ENCODE results near the gene A2M. TPM values are rescaled to one million over a fixed set of nuclear protein-coding genes. Genes with fewer than 3 reads are reported as not detected.

Gene A2M
- total and polyA plus RNA-seq, 2 of the 13 experiments (the other 11 are each of a cell fraction or from before 2014, with no cell fraction given): 2,807 to 6,551 TPM

DNA sequence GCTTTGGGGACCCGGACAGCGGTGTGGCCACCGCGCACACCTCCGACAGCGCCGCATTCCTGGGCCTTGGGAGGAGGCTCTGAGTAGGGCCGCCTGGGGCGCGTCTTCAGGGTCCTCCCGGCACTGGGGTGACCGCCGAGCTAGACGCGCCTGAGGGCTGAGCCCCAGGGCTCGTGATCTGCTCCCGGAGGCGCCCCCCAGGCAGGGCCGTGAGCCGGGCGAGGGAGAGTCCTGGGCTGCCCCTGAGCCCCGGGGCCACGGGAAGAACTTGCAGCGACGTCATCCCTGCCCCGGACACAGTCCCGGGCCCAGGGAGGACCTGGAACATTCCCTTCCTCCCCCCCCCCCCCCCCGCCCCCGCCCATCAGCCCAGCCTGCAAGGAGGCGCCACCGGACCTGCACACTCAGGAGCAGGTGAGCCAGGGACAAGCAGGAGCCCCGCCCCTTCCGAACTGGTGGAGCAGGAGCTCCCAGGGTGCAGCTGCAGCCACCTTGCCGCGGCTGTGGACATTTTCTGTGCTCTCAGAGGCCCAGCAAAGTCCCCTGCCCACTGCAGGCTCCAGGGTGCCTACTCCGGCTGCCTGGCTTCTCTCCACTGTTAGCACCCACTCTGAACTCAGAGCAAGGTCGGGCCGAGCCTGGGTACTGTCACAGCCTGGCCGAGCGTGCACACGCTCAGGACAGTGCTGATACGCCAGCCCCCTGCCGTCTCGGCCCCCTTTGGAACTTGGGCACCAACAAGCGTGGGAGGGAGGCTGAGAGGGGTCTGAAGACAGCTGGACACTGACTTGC lies 50.7 kb downstream of the A2M start (continued):
- TF ChIP-seq, protein P1, sequence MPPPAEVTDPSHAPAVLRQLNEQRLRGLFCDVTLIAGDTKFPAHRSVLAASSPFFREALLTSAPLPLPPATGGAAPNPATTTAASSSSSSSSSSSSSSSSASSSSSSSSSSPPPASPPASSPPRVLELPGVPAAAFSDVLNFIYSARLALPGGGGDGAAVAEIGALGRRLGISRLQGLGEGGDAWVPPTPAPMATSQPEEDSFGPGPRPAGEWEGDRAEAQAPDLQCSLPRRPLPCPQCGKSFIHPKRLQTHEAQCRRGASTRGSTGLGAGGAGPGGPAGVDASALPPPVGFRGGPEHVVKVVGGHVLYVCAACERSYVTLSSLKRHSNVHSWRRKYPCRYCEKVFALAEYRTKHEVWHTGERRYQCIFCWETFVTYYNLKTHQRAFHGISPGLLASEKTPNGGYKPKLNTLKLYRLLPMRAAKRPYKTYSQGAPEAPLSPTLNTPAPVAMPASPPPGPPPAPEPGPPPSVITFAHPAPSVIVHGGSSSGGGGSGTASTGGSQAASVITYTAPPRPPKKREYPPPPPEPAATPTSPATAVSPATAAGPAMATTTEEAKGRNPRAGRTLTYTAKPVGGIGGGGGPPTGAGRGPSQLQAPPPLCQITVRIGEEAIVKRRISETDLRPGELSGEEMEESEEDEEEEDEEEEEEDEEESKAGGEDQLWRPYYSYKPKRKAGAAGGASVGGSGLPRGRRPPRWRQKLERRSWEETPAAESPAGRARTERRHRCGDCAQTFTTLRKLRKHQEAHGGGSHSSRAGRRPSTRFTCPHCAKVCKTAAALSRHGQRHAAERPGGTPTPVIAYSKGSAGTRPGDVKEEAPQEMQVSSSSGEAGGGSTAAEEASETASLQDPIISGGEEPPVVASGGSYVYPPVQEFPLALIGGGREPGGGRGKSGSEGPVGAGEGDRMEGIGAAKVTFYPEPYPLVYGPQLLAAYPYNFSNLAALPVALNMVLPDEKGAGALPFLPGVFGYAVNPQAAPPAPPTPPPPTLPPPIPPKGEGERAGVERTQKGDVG (CRISPR knock-in tag; IDR thresholded peaks at IDR 0.05; ENCODE audit: borderline replicate concordance): no peak
- no peak for TF ChIP-seq NFYB (CRISPR knock-in tag; IDR thresholded peaks at IDR 0.05)
- TF ChIP-seq YEATS2 (CRISPR knock-in tag; IDR thresholded peaks at IDR 0.05; ENCODE audit: borderline replicate concordance): no peak
- TF ChIP-seq ZNF138 (CRISPR knock-in tag; IDR thresholded peaks at IDR 0.05; ENCODE audit: low read depth): no peak
- TF ChIP-seq THYN1 (CRISPR knock-in tag; IDR thresholded peaks at IDR 0.05; ENCODE audit: borderline replicate concordance, low read depth): no peak
- TF ChIP-seq, protein P2, sequence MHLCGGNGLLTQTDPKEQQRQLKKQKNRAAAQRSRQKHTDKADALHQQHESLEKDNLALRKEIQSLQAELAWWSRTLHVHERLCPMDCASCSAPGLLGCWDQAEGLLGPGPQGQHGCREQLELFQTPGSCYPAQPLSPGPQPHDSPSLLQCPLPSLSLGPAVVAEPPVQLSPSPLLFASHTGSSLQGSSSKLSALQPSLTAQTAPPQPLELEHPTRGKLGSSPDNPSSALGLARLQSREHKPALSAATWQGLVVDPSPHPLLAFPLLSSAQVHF (CRISPR knock-in tag; IDR thresholded peaks at IDR 0.05): no peak
- no peak for TF ChIP-seq SNAI1 (CRISPR knock-in tag; IDR thresholded peaks at IDR 0.05; ENCODE audit: borderline replicate concordance)
- TF ChIP-seq, protein P3, sequence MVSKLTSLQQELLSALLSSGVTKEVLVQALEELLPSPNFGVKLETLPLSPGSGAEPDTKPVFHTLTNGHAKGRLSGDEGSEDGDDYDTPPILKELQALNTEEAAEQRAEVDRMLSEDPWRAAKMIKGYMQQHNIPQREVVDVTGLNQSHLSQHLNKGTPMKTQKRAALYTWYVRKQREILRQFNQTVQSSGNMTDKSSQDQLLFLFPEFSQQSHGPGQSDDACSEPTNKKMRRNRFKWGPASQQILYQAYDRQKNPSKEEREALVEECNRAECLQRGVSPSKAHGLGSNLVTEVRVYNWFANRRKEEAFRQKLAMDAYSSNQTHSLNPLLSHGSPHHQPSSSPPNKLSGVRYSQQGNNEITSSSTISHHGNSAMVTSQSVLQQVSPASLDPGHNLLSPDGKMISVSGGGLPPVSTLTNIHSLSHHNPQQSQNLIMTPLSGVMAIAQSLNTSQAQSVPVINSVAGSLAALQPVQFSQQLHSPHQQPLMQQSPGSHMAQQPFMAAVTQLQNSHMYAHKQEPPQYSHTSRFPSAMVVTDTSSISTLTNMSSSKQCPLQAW (CRISPR knock-in tag; IDR thresholded peaks at IDR 0.05): peak; percentile 23; the same call in 1 of the 2 replicates
- TF ChIP-seq ZNF891 (CRISPR knock-in tag; IDR thresholded peaks at IDR 0.05): peak; percentile 14; the same call in 1 of the 2 replicates
- TF ChIP-seq KDM2A (CRISPR knock-in tag; IDR thresholded peaks at IDR 0.05; ENCODE audit: borderline replicate concordance, low read depth): peak; percentile 39
- TF ChIP-seq MAFF (IDR thresholded peaks at IDR 0.05; ENCODE audit: low read depth, low read length): no peak
- TF ChIP-seq, protein P4, sequence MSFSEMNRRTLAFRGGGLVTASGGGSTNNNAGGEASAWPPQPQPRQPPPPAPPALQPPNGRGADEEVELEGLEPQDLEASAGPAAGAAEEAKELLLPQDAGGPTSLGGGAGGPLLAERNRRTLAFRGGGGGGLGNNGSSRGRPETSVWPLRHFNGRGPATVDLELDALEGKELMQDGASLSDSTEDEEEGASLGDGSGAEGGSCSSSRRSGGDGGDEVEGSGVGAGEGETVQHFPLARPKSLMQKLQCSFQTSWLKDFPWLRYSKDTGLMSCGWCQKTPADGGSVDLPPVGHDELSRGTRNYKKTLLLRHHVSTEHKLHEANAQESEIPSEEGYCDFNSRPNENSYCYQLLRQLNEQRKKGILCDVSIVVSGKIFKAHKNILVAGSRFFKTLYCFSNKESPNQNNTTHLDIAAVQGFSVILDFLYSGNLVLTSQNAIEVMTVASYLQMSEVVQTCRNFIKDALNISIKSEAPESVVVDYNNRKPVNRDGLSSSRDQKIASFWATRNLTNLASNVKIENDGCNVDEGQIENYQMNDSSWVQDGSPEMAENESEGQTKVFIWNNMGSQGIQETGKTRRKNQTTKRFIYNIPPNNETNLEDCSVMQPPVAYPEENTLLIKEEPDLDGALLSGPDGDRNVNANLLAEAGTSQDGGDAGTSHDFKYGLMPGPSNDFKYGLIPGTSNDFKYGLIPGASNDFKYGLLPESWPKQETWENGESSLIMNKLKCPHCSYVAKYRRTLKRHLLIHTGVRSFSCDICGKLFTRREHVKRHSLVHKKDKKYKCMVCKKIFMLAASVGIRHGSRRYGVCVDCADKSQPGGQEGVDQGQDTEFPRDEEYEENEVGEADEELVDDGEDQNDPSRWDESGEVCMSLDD (CRISPR knock-in tag; IDR thresholded peaks at IDR 0.05; ENCODE audit: borderline replicate concordance): no peak
- TF ChIP-seq ZNF382 (CRISPR knock-in tag; IDR thresholded peaks at IDR 0.05; ENCODE audit: borderline replicate concordance): no peak
- TF ChIP-seq ZNF383 (CRISPR knock-in tag; IDR thresholded peaks at IDR 0.05; ENCODE audit: borderline replicate concordance): no peak
- TF ChIP-seq PHB2 (IDR thresholded peaks at IDR 0.05; ENCODE audit: partially characterized antibody): no peak
- TF ChIP-seq MEIS1 (CRISPR knock-in tag; IDR thresholded peaks at IDR 0.05; ENCODE audit: borderline replicate concordance): no peak; the same call in 1 of the 2 replicates
- TF ChIP-seq, protein P5, sequence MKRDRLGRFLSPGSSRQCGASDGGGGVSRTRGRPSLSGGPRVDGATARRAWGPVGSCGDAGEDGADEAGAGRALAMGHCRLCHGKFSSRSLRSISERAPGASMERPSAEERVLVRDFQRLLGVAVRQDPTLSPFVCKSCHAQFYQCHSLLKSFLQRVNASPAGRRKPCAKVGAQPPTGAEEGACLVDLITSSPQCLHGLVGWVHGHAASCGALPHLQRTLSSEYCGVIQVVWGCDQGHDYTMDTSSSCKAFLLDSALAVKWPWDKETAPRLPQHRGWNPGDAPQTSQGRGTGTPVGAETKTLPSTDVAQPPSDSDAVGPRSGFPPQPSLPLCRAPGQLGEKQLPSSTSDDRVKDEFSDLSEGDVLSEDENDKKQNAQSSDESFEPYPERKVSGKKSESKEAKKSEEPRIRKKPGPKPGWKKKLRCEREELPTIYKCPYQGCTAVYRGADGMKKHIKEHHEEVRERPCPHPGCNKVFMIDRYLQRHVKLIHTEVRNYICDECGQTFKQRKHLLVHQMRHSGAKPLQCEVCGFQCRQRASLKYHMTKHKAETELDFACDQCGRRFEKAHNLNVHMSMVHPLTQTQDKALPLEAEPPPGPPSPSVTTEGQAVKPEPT (CRISPR knock-in tag; IDR thresholded peaks at IDR 0.05; ENCODE audit: low read depth): no peak
- no peak for TF ChIP-seq MXD4 (CRISPR knock-in tag; IDR thresholded peaks at IDR 0.05)

Data from HepG2 (cell line).